Transverse colon (tissue), 4 donors: ENCODE results near the gene YIPF4. TPM values are rescaled to one million over a fixed set of nuclear protein-coding genes. Genes with fewer than 3 reads are reported as not detected.
"Not testable (repeated sequence)": the region's sequence is repeated elsewhere in the genome, so short reads cannot be mapped to it uniquely, and the experiment has no call there.

Source experiments
- DNase-seq: peaks from one replicate; pipeline ENCODE4 v3.0.0-alpha.2; 2019
- H3K27ac ChIP-seq, 4 donors: fragments of 200-600 bp; sonication (generic); 2 replicates each; pipeline ENCODE4 v1.5.1; 2016 to 2018; ENCODE audit warnings: inconsistent platforms in 4 of 4
- H3K27me3 ChIP-seq: fragments of 200-600 bp; sonication (generic); 2 replicates; pipeline ENCODE4 v1.5.1; 2017; ENCODE audit warnings: inconsistent platforms
- H3K36me3 ChIP-seq, 4 donors: fragments of 200-600 bp; sonication (generic); 2 replicates each; pipeline ENCODE4 v1.5.1; 2017 to 2019; ENCODE audit warnings: inconsistent platforms in 4 of 4
- H3K4me1 ChIP-seq, 4 donors: fragments of 200-600 bp; sonication (generic); 2 replicates each; pipeline ENCODE4 v1.5.1; 2017 to 2020; ENCODE audit warnings: inconsistent platforms in 4 of 4
- H3K4me3 ChIP-seq, 4 donors: fragments of 200-600 bp; sonication (generic); 1 replicate in 1 of 4; 2 replicates in 3 of 4; pipeline versions ENCODE4 v1.5.1 to v1.6.1; 2017 to 2019; ENCODE audit warnings: inconsistent platforms in 4 of 4
- H3K9me3 ChIP-seq, 2 donors: fragments of 200-600 bp; sonication (generic); 2 replicates each; pipeline ENCODE4 v1.5.1; 2017 to 2019; ENCODE audit warnings: inconsistent platforms in 2 of 2
- CTCF ChIP-seq, 5 experiments: fragments of 200-600 bp in 3 of 5; fragments of 450-650 bp in 2 of 5; sonication (generic) in 3 of 5; IDR thresholded peaks; 1 replicate in 2 of 5; 2 replicates in 3 of 5; pipeline ENCODE4 v1.5.1; 2016 to 2017; ENCODE audit warnings: antibody characterized with exemption in 5 of 5, inconsistent platforms in 3 of 5, mild to moderate bottlenecking in 2 of 5, moderate library complexity in 1 of 5
- EP300 ChIP-seq: sonication (generic); formaldehyde crosslinking; IDR thresholded peaks from one replicate; pipeline ENCODE4 v1.6.1; 2017; ENCODE audit warnings: antibody characterized with exemption, low read depth
- POLR2A ChIP-seq: fragments of 450-650 bp; IDR thresholded peaks from one replicate; pipeline ENCODE4 v1.6.1; 2016; ENCODE audit warnings: antibody characterized with exemption, mild to moderate bottlenecking, moderate library complexity
- POLR2AphosphoS5 ChIP-seq, 3 donors: sonication (generic); formaldehyde crosslinking; IDR thresholded peaks; one replicate each; pipeline ENCODE4 v1.6.1; 2016; ENCODE audit warnings: antibody characterized with exemption in 3 of 3
- WGBS, 2 donors: methylation state at CpG; one replicate each; pipeline ENCODE4 v1.1.5; 2018; ENCODE audit warnings: low coverage in 1 of 2; 5-methylcytosine and 5-hydroxymethylcytosine counted together
- in situ Hi-C, 4 donors: fragments of 200-750 bp; cut with MboI; loops; one replicate each; pipeline versions ENCODE4 v1.15.0 to v1.15.1; 2017; ENCODE audit warnings: low sequenced_read_pairs in 3 of 4, low pct_ligation_motif_present in 1 of 4, low pct_unique_long_range_greater_than_20kb in 1 of 4
- intact Hi-C: fragments of 100-400 bp; cut with DNase I; formaldehyde crosslinking; loops from one replicate; pipeline ENCODE4 v1.15.1; 2023; ENCODE audit warnings: low total_unique reads
- total RNA-seq, 4 donors: library from RNA; depleted of rRNA; stranded (reverse); fragments of >200 nt; gene quantifications; one replicate each; pipeline ENCODE4 v1.1.0, GENCODE V29; 2016

YIPF4 gene
- total RNA-seq, 4 donors from 2014 or later, result 11.7 to 19.5 (median 16.1) TPM

DNA sequence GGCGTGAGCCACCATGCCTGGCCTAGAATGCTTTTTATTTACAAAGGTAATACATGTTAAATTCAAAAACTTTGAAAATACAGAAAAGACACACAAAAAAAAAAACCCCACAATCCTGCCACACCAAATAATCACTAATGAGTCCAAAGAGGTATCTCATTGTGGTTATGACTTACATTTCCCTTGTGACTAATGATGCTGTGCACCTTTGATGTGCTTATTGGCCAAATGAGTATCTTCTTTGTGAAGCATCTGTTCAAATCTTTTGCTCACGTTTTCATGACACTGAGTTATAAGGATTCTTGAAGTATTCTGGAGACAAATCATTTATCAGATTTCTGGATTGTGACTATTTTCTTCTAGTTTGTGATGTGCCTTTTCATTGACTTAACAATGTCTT is 6.6 kb upstream of the YIPF4 start:
- in situ Hi-C loops, result loop anchor here in 1 of 4 donors (10.0 kb wide), 1 partner anchor 106 kb away; the partner anchor contains the start of gene SLC30A6
- intact Hi-C loops, result no loop called here
- DNase-seq, result no peak
- 63 to 83% methylated on average over 2 of the region's 2 CpGs for WGBS, 2 donors
- no peak overlapping the region for H3K4me3 ChIP-seq
- H3K9me3 ChIP-seq, result no peaks in the 10 kb centered on the region
- no peaks in the 10 kb centered on the region for H3K4me1 ChIP-seq
- H3K36me3 ChIP-seq, result no peaks in the 10 kb centered on the region
- no peak overlapping the region for H3K27ac ChIP-seq
- TF ChIP-seq POLR2A (no peak), EP300 (no peak), POLR2AphosphoS5 (IDR thresholded peaks at IDR 0.05) (no peak), CTCF (IDR thresholded peaks at IDR 0.05) (no peak)
- no peaks in the 10 kb centered on the region for H3K27me3 ChIP-seq

DNA sequence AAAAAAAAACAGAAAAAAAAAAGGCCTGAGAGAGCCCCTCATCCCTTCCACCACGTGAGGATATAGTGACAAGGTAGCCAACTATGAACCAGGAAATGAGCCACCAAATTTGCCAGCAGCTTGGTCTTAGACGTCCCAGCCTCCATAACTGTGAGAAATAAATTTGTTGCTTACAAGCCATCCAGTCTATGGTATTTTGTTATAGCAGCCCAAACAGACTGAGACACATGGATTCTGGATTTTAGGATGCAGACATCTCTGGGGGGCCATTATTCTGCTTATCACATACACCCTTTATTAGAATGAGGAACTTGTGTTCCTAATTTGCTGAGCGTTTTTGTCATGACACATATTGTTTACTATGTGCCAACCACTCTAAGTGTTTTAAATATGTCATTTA is 5.4 kb upstream of the YIPF4 start:
- peaks cover 0 to 3% (median 1%) of the 10 kb centered on the region in 4 donors for H3K4me1 ChIP-seq

GRCh38 chr2:32274289-32274688 is 3.4 kb upstream of the YIPF4 start:
- H3K27me3 ChIP-seq, result no peaks in the 10 kb centered on the region
- peaks cover 0 to 13% (median 7%) of the 10 kb centered on the region in 4 donors for H3K4me1 ChIP-seq
- no peak overlapping the region for H3K27ac ChIP-seq
- no peaks in the 10 kb centered on the region for H3K36me3 ChIP-seq
- in situ Hi-C loops (loop anchor here in 1 of 4 donors (10.0 kb wide), 1 partner anchor 109 kb away; the partner anchor contains the start of gene SLC30A6), intact Hi-C loops (no loop called here)
- no peak overlapping the region for H3K4me3 ChIP-seq
- no peak for DNase-seq
- TF ChIP-seq POLR2AphosphoS5 (IDR thresholded peaks at IDR 0.05) (no peak), CTCF (IDR thresholded peaks at IDR 0.05) (no peak)
- no peaks in the 10 kb centered on the region for H3K9me3 ChIP-seq
- WGBS, 2 donors, result 72% methylated on average over 2 of the region's 2 CpGs

More for the DNA sequence above, 5.4 kb upstream of the YIPF4 start:
- no peaks in the 10 kb centered on the region for H3K9me3 ChIP-seq
- TF ChIP-seq CTCF (IDR thresholded peaks at IDR 0.05) (no peak), POLR2AphosphoS5 (IDR thresholded peaks at IDR 0.05) (no peak), EP300 (no peak), POLR2A (no peak)
- no peak for DNase-seq
- intact Hi-C loops, result no loop called here
- H3K36me3 ChIP-seq, result no peaks in the 10 kb centered on the region
- H3K4me3 ChIP-seq, result no peak overlapping the region
- no peak overlapping the region for H3K27ac ChIP-seq
- no peaks in the 10 kb centered on the region for H3K27me3 ChIP-seq
- in situ Hi-C loops, result loop anchor here in 1 of 4 donors (10.0 kb wide), 1 partner anchor 107 kb away; the partner anchor contains the start of gene SLC30A6
- 27 to 47% methylated on average over 1 to 3 of the region's 3 CpGs for WGBS, 2 donors

- 97% methylated on average over 7 of the region's 7 CpGs; no CpG with 5 or more reads in 1 of the 2 donors for WGBS, 2 donors
- H3K27ac ChIP-seq, DNase-seq, intact Hi-C loops, H3K27me3 ChIP-seq, H3K4me3 ChIP-seq, H3K36me3 ChIP-seq, H3K9me3 ChIP-seq: not testable (repeated sequence)
- peaks cover 0 to 28% (median 8%) of the 10 kb centered on the region in 4 donors for H3K4me1 ChIP-seq
- in situ Hi-C loops, result loop anchor here in 1 of 4 donors (10.0 kb wide), 1 partner anchor 111 kb away; the partner anchor contains the start of gene SLC30A6
Measured at GRCh38 chr2:32275790-32276189, 1.9 kb upstream of the YIPF4 start.

DNA sequence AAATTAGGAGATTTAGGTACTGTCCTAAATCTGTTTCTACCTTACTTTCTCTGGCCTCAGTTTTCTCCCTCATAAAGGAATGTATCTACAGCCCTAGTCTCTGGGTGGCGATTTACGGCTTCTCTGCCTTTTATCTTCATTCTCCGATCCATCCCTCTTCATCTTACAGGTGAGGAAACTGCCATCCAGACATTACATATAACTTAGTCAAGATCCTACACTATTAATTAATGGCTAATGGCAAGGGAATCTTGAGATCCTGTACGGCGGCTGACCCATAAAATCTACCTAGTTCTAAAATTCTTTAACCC is 386 bp upstream of the YIPF4 start:
- Histone ChIP-seq H3K4me3 (peak overlapping the region; percentile 84 to 99 (median 98)), H3K4me1 (peaks cover 0 to 36% (median 11%) of the 10 kb centered on the region in 4 donors), H3K27ac (peak overlapping the region; percentile 83 to 93 (median 90)), H3K9me3 (no peaks in the 10 kb centered on the region), H3K36me3 (peaks cover 0 to 4% (median 2%) of the 10 kb centered on the region in 4 donors), H3K27me3 (no peaks in the 10 kb centered on the region)
- WGBS, 2 donors, result 20 to 58% methylated on average over 1 to 5 of the region's 5 CpGs
- DNase-seq, result no peak
- in situ Hi-C loops (loop anchor here in 1 of 4 donors (10.0 kb wide), 1 partner anchor 113 kb away; the partner anchor contains the start of gene SLC30A6), intact Hi-C loops (no loop called here)
- TF ChIP-seq EP300, result no peak
- TF ChIP-seq POLR2A, result no peak
- TF ChIP-seq CTCF (IDR thresholded peaks at IDR 0.05), result no peak
- TF ChIP-seq POLR2AphosphoS5 (IDR thresholded peaks at IDR 0.05), result no peak
